NCI-H345 (cell line): ENCODE data around the gene GNMT.
A peak's percentile ranks its signal among the peaks of the same experiment; 100 is the strongest.

Experiments
- DNase-seq: peaks from one replicate; lab custom pipeline; 2025; lab: John Stamatoyannopoulos, UW

The GNMT gene

GRCh38 chr6:43013097-43013842 is 52.7 kb downstream of the GNMT start:
- peak; percentile 30 for DNase-seq
